Neural crest cell (in vitro differentiated cells): ENCODE measurements around the gene CFP. TPM values are rescaled to one million over a fixed set of nuclear protein-coding genes. Genes with fewer than 3 reads are reported as not detected.

ENCODE experiments used
- DNase-seq: peaks from one replicate; pipeline ENCODE4 v3.0.0; 2021; ENCODE audit warnings: low read depth, mixed read lengths, low spot score
- H3K27ac Mint-ChIP-seq: one replicate; pipeline ENCODE4 v1.8.0; 2021; ENCODE audit warnings: mild to moderate bottlenecking, mixed read lengths; ENCODE audit not compliant: unreplicated experiment
- H3K27me3 Mint-ChIP-seq: 2 replicates; pipeline ENCODE4 v1.8.0; 2021; ENCODE audit warnings: low read depth, mild to moderate bottlenecking, mixed read lengths
- H3K36me3 Mint-ChIP-seq: 2 replicates; pipeline ENCODE4 v1.8.0; 2021; ENCODE audit warnings: low read depth, mild to moderate bottlenecking, mixed read lengths
- H3K4me1 Mint-ChIP-seq: 2 replicates; pipeline ENCODE4 v1.8.0; 2021; ENCODE audit warnings: mixed read lengths
- H3K4me3 Mint-ChIP-seq: one replicate; pipeline ENCODE4 v1.8.0; 2021; ENCODE audit warnings: mild to moderate bottlenecking, mixed read lengths
- H3K9me3 Mint-ChIP-seq: 2 replicates; pipeline ENCODE4 v1.8.0; 2021; ENCODE audit warnings: mixed read lengths
- CTCF ChIP-seq: fragments of 200-600 bp; sonication (generic); conservative IDR thresholded peaks from 2 replicates; pipeline ENCODE4 v1.5.0; 2021; ENCODE audit warnings: antibody characterized with exemption, mild to moderate bottlenecking
- total RNA-seq: library from RNA; stranded (reverse); gene quantifications from 2 replicates; pipeline ENCODE4 v1.2.1, GENCODE V29; 2021

Gene CFP
- total RNA-seq, 1 donor from 2014 or later, result 1.6 TPM

GRCh38 chrX:47634871-47635575 is 5.3 kb upstream of the CFP start:
- H3K9me3 Mint-ChIP-seq, result peaks cover 5% of the 10 kb centered on the region
- H3K36me3 Mint-ChIP-seq, result peaks cover 15% of the 10 kb centered on the region
- DNase-seq, result no peak
- no peaks in the 10 kb centered on the region for H3K27me3 Mint-ChIP-seq
- TF ChIP-seq CTCF, result no peak
- no peak overlapping the region for H3K27ac Mint-ChIP-seq
- no peaks in the 10 kb centered on the region for H3K4me1 Mint-ChIP-seq
- no peak overlapping the region for H3K4me3 Mint-ChIP-seq

- Mint-ChIP-seq H3K9me3 (no peaks in the 10 kb centered on the region), H3K4me3 (no peak overlapping the region), H3K36me3 (peaks cover 8% of the 10 kb centered on the region), H3K27ac (no peak overlapping the region), H3K27me3 (no peaks in the 10 kb centered on the region), H3K4me1 (no peaks in the 10 kb centered on the region)
- TF ChIP-seq CTCF, result no peak
- no peak for DNase-seq
Measured at GRCh38 chrX:47633689-47634590, 4.2 kb upstream of the CFP start.

- Mint-ChIP-seq H3K4me3 (no peak overlapping the region), H3K27me3 (no peaks in the 10 kb centered on the region), H3K9me3 (no peaks in the 10 kb centered on the region), H3K4me1 (no peaks in the 10 kb centered on the region), H3K36me3 (peaks cover 6% of the 10 kb centered on the region), H3K27ac (no peak overlapping the region)
- no peak for DNase-seq
- no peak for TF ChIP-seq CTCF
Measured at GRCh38 chrX:47632666-47633065, 2.9 kb upstream of the CFP start.

- Mint-ChIP-seq H3K4me3 (no peak overlapping the region), H3K27ac (no peak overlapping the region), H3K4me1 (no peaks in the 10 kb centered on the region), H3K36me3 (peaks cover 2% of the 10 kb centered on the region), H3K27me3 (no peaks in the 10 kb centered on the region), H3K9me3 (no peaks in the 10 kb centered on the region)
- no peak for DNase-seq
- TF ChIP-seq CTCF, result no peak
Measured at GRCh38 chrX:47631676-47632075, 1.9 kb upstream of the CFP start.

GRCh38 chrX:47628982-47629381 is 748 bp downstream of the CFP start:
- DNase-seq, result no peak
- no peak for TF ChIP-seq CTCF
- H3K4me1 Mint-ChIP-seq, result peaks cover 3% of the 10 kb centered on the region
- H3K27me3 Mint-ChIP-seq, result no peaks in the 10 kb centered on the region
- H3K36me3 Mint-ChIP-seq, result peaks cover 2% of the 10 kb centered on the region
- no peak overlapping the region for H3K4me3 Mint-ChIP-seq
- no peaks in the 10 kb centered on the region for H3K9me3 Mint-ChIP-seq
- H3K27ac Mint-ChIP-seq, result no peak overlapping the region
